ENCODE data around the gene SLC7A7.
A peak's percentile ranks its signal among the peaks of the same experiment; 100 is the strongest.

The SLC7A7 gene

DNA sequence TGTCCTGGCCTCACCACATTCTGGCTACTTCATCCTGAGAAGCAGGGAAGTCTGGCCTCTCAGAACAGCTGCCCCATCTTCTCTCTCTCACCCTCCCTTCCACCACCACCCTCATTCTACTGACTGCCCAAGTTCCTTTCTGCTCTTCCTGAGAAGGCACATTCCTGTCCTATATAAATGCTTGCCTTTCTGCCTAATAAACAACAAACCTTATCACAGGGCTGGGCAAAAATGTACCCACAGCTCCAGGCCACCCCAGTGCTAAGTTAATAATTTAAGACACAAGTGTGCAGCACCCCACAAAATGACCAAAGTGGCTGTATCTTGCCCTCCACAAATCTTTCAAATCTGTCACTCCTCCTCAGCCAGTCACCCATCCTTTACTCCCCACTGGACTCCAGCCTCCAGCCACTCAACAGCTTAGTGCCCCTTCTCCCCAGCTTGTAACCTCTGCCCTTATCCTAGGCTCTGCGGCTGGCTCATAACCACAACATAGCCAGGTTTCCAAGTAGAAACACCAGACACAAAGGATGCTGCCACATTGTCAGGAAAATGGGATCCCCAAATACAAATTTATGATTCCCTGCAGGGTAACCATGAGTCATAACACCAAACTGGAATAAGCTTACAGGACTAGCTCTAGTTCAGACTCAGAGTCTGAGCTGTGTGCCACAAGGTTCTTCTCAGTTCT is 33.8 kb downstream of the SLC7A7 start:
- no peaks in the 10 kb centered on the region for H3K9me3 ChIP-seq (ENCODE audit: control insufficient read depth, insufficient read depth, low read depth, low read length)
- H3K4me3 ChIP-seq (ENCODE audit: low read depth, low read length) = no peak overlapping the region
- no peaks in the 10 kb centered on the region for H3K36me3 ChIP-seq (ENCODE audit: control insufficient read depth in 2 of 2, insufficient read depth in 1 of 2, low read length in 2 of 2)
- CTCF ChIA-PET = interaction anchor here (0.6 to 3.5 kb wide), 13 partner anchors 8 to 287 kb away, joined by 3 to 18 read pairs (median 4); partner anchors contain the start of gene OR6J1
- no peaks in the 10 kb centered on the region for H3K4me1 ChIP-seq (ENCODE audit: control insufficient read depth, insufficient read depth, low read length)
- POLR2A ChIA-PET = interaction anchor here (0.5 to 1.7 kb wide), 2 partner anchors 10 to 15 kb away, joined by 5 to 7 read pairs; partner anchors contain the start of gene OXA1L
- H3K27ac ChIP-seq (ENCODE audit: extremely low read depth, low read depth, low read length) = no peak overlapping the region
- TF ChIP-seq ZNF138 (tag by site-specific recombination; IDR thresholded peaks at IDR 0.05; ENCODE audit: borderline replicate concordance) (no peak), SETDB1 (IDR thresholded peaks at IDR 0.05; ENCODE audit: insufficient read length, low read length) (no peak), ZNF24 (tag by site-specific recombination; IDR thresholded peaks at IDR 0.05) (no peak), ZNF76 (tag by site-specific recombination; IDR thresholded peaks at IDR 0.05; ENCODE audit: borderline replicate concordance, low read depth) (no peak), ZBTB21 (tag by site-specific recombination; IDR thresholded peaks at IDR 0.05) (no peak), ZNF548 (tag by site-specific recombination; IDR thresholded peaks at IDR 0.05) (0 out of 2 replicates have a peak, but pooled peaks have one; percentile 26), ZNF433 (tag by site-specific recombination; IDR thresholded peaks at IDR 0.05; ENCODE audit: low read depth) (no peak), ZNF146 (tag by site-specific recombination; IDR thresholded peaks at IDR 0.05) (no peak)

DNA sequence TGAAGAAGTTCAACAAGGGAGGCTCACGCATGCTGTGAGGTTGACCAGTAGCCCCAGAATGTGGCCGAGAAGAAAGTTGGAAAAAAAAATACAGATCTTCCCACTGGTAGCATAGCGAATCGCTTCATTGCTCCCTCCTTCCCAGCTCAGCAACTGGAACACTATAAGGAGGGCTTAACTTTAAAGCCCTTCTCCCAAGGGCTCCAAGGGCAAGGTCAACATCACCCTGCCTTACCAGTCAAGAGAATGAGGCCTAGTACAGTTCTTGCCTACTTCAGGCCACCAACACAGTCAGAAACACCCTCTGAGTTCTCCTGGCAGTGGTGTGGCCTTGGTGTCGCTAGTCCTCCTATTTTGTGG is 34.3 kb downstream of the SLC7A7 start:
- H3K36me3 ChIP-seq (ENCODE audit: control insufficient read depth in 2 of 2, insufficient read depth in 1 of 2, low read length in 2 of 2) = no peaks in the 10 kb centered on the region
- POLR2A ChIA-PET = no interaction called here
- H3K27ac ChIP-seq (ENCODE audit: extremely low read depth, low read depth, low read length) = no peak overlapping the region
- no peaks in the 10 kb centered on the region for H3K9me3 ChIP-seq (ENCODE audit: control insufficient read depth, insufficient read depth, low read depth, low read length)
- no peaks in the 10 kb centered on the region for H3K4me1 ChIP-seq (ENCODE audit: control insufficient read depth, insufficient read depth, low read length)
- TF ChIP-seq, protein P1, sequence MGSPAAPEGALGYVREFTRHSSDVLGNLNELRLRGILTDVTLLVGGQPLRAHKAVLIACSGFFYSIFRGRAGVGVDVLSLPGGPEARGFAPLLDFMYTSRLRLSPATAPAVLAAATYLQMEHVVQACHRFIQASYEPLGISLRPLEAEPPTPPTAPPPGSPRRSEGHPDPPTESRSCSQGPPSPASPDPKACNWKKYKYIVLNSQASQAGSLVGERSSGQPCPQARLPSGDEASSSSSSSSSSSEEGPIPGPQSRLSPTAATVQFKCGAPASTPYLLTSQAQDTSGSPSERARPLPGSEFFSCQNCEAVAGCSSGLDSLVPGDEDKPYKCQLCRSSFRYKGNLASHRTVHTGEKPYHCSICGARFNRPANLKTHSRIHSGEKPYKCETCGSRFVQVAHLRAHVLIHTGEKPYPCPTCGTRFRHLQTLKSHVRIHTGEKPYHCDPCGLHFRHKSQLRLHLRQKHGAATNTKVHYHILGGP (tag by site-specific recombination; IDR thresholded peaks at IDR 0.05) = no peak
- TF ChIP-seq ZEB2 (tag by site-specific recombination; IDR thresholded peaks at IDR 0.05) (no peak), ZBTB48 (tag by site-specific recombination; IDR thresholded peaks at IDR 0.05) (no peak), ZNF623 (tag by site-specific recombination; IDR thresholded peaks at IDR 0.05) (no peak), ZNF114 (tag by site-specific recombination; IDR thresholded peaks at IDR 0.05) (no peak), MYNN (tag by site-specific recombination; IDR thresholded peaks at IDR 0.05; ENCODE audit: borderline replicate concordance) (no peak), ZNF596 (tag by site-specific recombination; IDR thresholded peaks at IDR 0.05) (no peak), ZNF391 (tag by site-specific recombination; IDR thresholded peaks at IDR 0.05; ENCODE audit: borderline replicate concordance, low read depth) (no peak), ZNF214 (tag by site-specific recombination; IDR thresholded peaks at IDR 0.05; ENCODE audit: borderline replicate concordance) (no peak), ZNF132 (tag by site-specific recombination; IDR thresholded peaks at IDR 0.05; ENCODE audit: borderline replicate concordance) (no peak), ZNF202 (tag by site-specific recombination; IDR thresholded peaks at IDR 0.05; ENCODE audit: borderline replicate concordance) (no peak), EGR2 (tag by site-specific recombination; IDR thresholded peaks at IDR 0.05; ENCODE audit: low read depth) (no peak), ZBTB1 (tag by site-specific recombination; IDR thresholded peaks at IDR 0.05) (no peak)
- TF ChIP-seq, protein P2, sequence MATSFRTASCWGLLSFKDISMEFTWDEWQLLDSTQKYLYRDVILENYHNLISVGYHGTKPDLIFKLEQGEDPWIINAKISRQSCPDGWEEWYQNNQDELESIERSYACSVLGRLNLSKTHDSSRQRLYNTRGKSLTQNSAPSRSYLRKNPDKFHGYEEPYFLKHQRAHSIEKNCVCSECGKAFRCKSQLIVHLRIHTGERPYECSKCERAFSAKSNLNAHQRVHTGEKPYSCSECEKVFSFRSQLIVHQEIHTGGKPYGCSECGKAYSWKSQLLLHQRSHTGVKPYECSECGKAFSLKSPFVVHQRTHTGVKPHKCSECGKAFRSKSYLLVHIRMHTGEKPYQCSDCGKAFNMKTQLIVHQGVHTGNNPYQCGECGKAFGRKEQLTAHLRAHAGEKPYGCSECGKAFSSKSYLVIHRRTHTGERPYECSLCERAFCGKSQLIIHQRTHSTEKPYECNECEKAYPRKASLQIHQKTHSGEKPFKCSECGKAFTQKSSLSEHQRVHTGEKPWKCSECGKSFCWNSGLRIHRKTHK (tag by site-specific recombination; IDR thresholded peaks at IDR 0.05) = no peak
- TF ChIP-seq, protein P3, sequence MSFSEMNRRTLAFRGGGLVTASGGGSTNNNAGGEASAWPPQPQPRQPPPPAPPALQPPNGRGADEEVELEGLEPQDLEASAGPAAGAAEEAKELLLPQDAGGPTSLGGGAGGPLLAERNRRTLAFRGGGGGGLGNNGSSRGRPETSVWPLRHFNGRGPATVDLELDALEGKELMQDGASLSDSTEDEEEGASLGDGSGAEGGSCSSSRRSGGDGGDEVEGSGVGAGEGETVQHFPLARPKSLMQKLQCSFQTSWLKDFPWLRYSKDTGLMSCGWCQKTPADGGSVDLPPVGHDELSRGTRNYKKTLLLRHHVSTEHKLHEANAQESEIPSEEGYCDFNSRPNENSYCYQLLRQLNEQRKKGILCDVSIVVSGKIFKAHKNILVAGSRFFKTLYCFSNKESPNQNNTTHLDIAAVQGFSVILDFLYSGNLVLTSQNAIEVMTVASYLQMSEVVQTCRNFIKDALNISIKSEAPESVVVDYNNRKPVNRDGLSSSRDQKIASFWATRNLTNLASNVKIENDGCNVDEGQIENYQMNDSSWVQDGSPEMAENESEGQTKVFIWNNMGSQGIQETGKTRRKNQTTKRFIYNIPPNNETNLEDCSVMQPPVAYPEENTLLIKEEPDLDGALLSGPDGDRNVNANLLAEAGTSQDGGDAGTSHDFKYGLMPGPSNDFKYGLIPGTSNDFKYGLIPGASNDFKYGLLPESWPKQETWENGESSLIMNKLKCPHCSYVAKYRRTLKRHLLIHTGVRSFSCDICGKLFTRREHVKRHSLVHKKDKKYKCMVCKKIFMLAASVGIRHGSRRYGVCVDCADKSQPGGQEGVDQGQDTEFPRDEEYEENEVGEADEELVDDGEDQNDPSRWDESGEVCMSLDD (tag by site-specific recombination; IDR thresholded peaks at IDR 0.05) = no peak
- TF ChIP-seq, protein P4, sequence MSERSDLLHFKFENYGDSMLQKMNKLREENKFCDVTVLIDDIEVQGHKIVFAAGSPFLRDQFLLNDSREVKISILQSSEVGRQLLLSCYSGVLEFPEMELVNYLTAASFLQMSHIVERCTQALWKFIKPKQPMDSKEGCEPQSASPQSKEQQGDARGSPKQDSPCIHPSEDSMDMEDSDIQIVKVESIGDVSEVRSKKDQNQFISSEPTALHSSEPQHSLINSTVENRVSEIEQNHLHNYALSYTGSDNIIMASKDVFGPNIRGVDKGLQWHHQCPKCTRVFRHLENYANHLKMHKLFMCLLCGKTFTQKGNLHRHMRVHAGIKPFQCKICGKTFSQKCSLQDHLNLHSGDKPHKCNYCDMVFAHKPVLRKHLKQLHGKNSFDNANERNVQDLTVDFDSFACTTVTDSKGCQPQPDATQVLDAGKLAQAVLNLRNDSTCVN (tag by site-specific recombination; optimal IDR thresholded peaks at IDR 0.05) = no peak
- TF ChIP-seq, protein P5, sequence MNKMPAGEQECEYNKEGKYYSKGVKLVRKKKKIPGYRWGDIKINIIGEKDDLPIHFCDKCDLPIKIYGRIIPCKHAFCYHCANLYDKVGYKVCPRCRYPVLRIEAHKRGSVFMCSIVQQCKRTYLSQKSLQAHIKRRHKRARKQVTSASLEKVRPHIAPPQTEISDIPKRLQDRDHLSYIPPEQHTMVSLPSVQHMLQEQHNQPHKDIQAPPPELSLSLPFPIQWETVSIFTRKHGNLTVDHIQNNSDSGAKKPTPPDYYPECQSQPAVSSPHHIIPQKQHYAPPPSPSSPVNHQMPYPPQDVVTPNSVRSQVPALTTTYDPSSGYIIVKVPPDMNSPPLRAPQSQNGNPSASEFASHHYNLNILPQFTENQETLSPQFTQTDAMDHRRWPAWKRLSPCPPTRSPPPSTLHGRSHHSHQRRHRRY (tag by site-specific recombination; IDR thresholded peaks at IDR 0.05) = no peak
- no peak overlapping the region for H3K4me3 ChIP-seq (ENCODE audit: low read depth, low read length)
- CTCF ChIA-PET = interaction anchor here (0.6 to 3.5 kb wide), 8 partner anchors 13 to 224 kb away, joined by 3 to 18 read pairs (median 4); partner anchors contain the start of gene OR6J1
